H9 (cell line): ENCODE data around the gene CRMP1. TPM values are rescaled to one million over a fixed set of nuclear protein-coding genes. Genes with fewer than 3 reads are reported as not detected.

Source experiments
- DNase-seq: peaks from one replicate; pipeline ENCODE4 v3.0.0-alpha.2; 2017
- H2AFZ ChIP-seq: one replicate; pipeline ENCODE4 v1.6.1; 2013; ENCODE audit warnings: mild to moderate bottlenecking, low read length, control low read depth, moderate library complexity
- H2AK5ac ChIP-seq: 2 replicates; pipeline ENCODE4 v1.6.1; 2013; ENCODE audit warnings: low read length, control low read depth, mixed read lengths; ENCODE audit not compliant: insufficient read length
- H2BK120ac ChIP-seq: one replicate; pipeline ENCODE4 v1.6.1; 2013; ENCODE audit warnings: low read depth, mild to moderate bottlenecking, low read length, control low read depth, inconsistent platforms; ENCODE audit not compliant: poor library complexity, severe bottlenecking
- H2BK12ac ChIP-seq: 2 replicates; pipeline ENCODE4 v1.6.1; 2013; ENCODE audit warnings: low read length, control low read depth, mixed read lengths, low read depth; ENCODE audit not compliant: insufficient read length
- H2BK15ac ChIP-seq: 2 replicates; pipeline ENCODE4 v1.6.1; 2013; ENCODE audit warnings: low read depth, low read length, control low read depth
- H2BK20ac ChIP-seq: one replicate; pipeline ENCODE4 v1.6.1; 2013; ENCODE audit warnings: low read depth, mild to moderate bottlenecking, low read length, control low read depth, inconsistent platforms; ENCODE audit not compliant: poor library complexity, severe bottlenecking
- H2BK5ac ChIP-seq: 2 replicates; pipeline ENCODE4 v1.6.1; 2013; ENCODE audit warnings: low read length, control low read depth, mixed read lengths; ENCODE audit not compliant: insufficient read length
- H3K14ac ChIP-seq: 2 replicates; pipeline ENCODE4 v1.6.1; 2013; ENCODE audit warnings: low read length, control low read depth; ENCODE audit not compliant: insufficient read depth
- H3K18ac ChIP-seq: 2 replicates; pipeline ENCODE4 v1.6.1; 2013; ENCODE audit warnings: low read depth, mild to moderate bottlenecking, mixed read lengths, low read length, control low read depth; ENCODE audit not compliant: insufficient read length
- H3K23ac ChIP-seq: 2 replicates; pipeline ENCODE4 v1.6.1; 2013; ENCODE audit warnings: low read length, control low read depth, mixed read lengths, low read depth; ENCODE audit not compliant: insufficient read length
- H3K23me2 ChIP-seq: 2 replicates; pipeline ENCODE4 v1.6.1; 2013; ENCODE audit warnings: low read depth, mild to moderate bottlenecking, mixed read lengths, low read length, control low read depth; ENCODE audit not compliant: insufficient read length, poor library complexity, severe bottlenecking
- H3K27ac ChIP-seq: 2 replicates; pipeline ENCODE4 v1.5.1; 2013; ENCODE audit warnings: low read length, control low read depth, mixed read lengths, low read depth; ENCODE audit not compliant: insufficient read length
- H3K27me3 ChIP-seq: 2 replicates; pipeline ENCODE4 v1.6.1; 2013; ENCODE audit warnings: low read length, control low read depth, inconsistent platforms; ENCODE audit not compliant: insufficient read depth
- H3K4ac ChIP-seq: 2 replicates; pipeline ENCODE4 v1.6.1; 2013; ENCODE audit warnings: low read depth, mild to moderate bottlenecking, control low read depth, inconsistent platforms, low read length, moderate library complexity
- H3K4me1 ChIP-seq: 2 replicates; pipeline ENCODE4 v1.6.1; 2013; ENCODE audit warnings: low read length, control low read depth, inconsistent platforms; ENCODE audit not compliant: insufficient read depth
- H3K4me2 ChIP-seq: 2 replicates; pipeline ENCODE4 v1.6.1; 2013; ENCODE audit warnings: low read length, control low read depth, mixed read lengths; ENCODE audit not compliant: insufficient read length, insufficient read depth
- H3K56ac ChIP-seq: 2 replicates; pipeline ENCODE4 v1.6.1; 2013; ENCODE audit warnings: low read depth, mild to moderate bottlenecking, mixed read lengths, low read length, control low read depth; ENCODE audit not compliant: insufficient read length
- H3K79me1 ChIP-seq: 2 replicates; pipeline ENCODE4 v1.6.1; 2013; ENCODE audit warnings: low read depth, mild to moderate bottlenecking, moderate library complexity, low read length, control low read depth, inconsistent platforms; ENCODE audit not compliant: insufficient read depth, poor library complexity, severe bottlenecking
- H3K79me2 ChIP-seq: 2 replicates; pipeline ENCODE4 v1.6.1; 2013; ENCODE audit warnings: low read length, control low read depth, inconsistent platforms; ENCODE audit not compliant: insufficient read depth
- H3K9ac ChIP-seq: 2 replicates; pipeline ENCODE4 v1.6.1; 2013; ENCODE audit warnings: low read length, control low read depth, mixed read lengths; ENCODE audit not compliant: insufficient read length; ENCODE audit errors: extremely low read depth
- H3K9me3 ChIP-seq: one replicate; pipeline ENCODE4 v1.6.1; 2013; ENCODE audit warnings: low read depth, low read length, inconsistent platforms; ENCODE audit not compliant: control insufficient read depth
- H3T11ph ChIP-seq: one replicate; pipeline ENCODE4 v1.6.1; 2013; ENCODE audit warnings: mild to moderate bottlenecking, low read length, control low read depth, inconsistent platforms
- H4K20me1 ChIP-seq: one replicate; pipeline ENCODE4 v1.6.1; 2013; ENCODE audit not compliant: control insufficient read depth, insufficient read length, insufficient read depth
- H4K5ac ChIP-seq: 2 replicates; pipeline ENCODE4 v1.6.1; 2013; ENCODE audit warnings: low read depth, mild to moderate bottlenecking, mixed read lengths, low read length, control low read depth; ENCODE audit not compliant: insufficient read length
- H4K8ac ChIP-seq: replicated peaks from 2 replicates; pipeline ENCODE4 v1.6.1; 2013; ENCODE audit warnings: low read length, control low read depth, mixed read lengths, low read depth; ENCODE audit not compliant: insufficient read length
- H4K91ac ChIP-seq: 2 replicates; pipeline ENCODE4 v1.6.1; 2013; ENCODE audit warnings: low read depth, mild to moderate bottlenecking, moderate library complexity, mixed read lengths, low read length, control low read depth; ENCODE audit not compliant: insufficient read length
- H3K27ac Mint-ChIP-seq, 3 experiments: 2 replicates in 2 of 3; 3 replicates in 1 of 3; pipeline ENCODE4 v1.8.0; 2020 to 2021; ENCODE audit warnings: mixed read lengths in 3 of 3, mild to moderate bottlenecking in 1 of 3, moderate library complexity in 1 of 3
- H3K27me3 Mint-ChIP-seq: 2 replicates; pipeline ENCODE4 v1.8.0; 2021; ENCODE audit warnings: low read depth, mild to moderate bottlenecking, moderate library complexity, mixed read lengths
- H3K36me3 Mint-ChIP-seq, 3 experiments: 2 replicates in 2 of 3; 3 replicates in 1 of 3; pipeline ENCODE4 v1.8.0; 2020 to 2021; ENCODE audit warnings: low read depth in 3 of 3, mixed read lengths in 3 of 3; ENCODE audit not compliant: insufficient read depth in 1 of 3
- H3K4me1 Mint-ChIP-seq, 2 experiments: 2 replicates each; pipeline ENCODE4 v1.8.0; 2020; ENCODE audit warnings: mixed read lengths in 2 of 2
- H3K4me3 Mint-ChIP-seq, 2 experiments: 2 replicates in 1 of 2; 3 replicates in 1 of 2; pipeline ENCODE4 v1.8.0; 2020 to 2021; ENCODE audit warnings: mild to moderate bottlenecking in 2 of 2, mixed read lengths in 2 of 2, moderate library complexity in 1 of 2
- H3K9me3 Mint-ChIP-seq, 2 experiments: 2 replicates in 1 of 2; 3 replicates in 1 of 2; pipeline ENCODE4 v1.8.0; 2020; ENCODE audit warnings: mild to moderate bottlenecking in 2 of 2, mixed read lengths in 2 of 2, moderate library complexity in 1 of 2
- WGBS: extraction: QIAGEN DNeasy Blood & Tissue Kit; methylation state at CpG from one replicate; pipeline ENCODE4 v1.1.7; 2013; ENCODE audit warnings: missing lambda C conversion rate, low lambda C conversion rate, mixed read lengths; ENCODE audit not compliant: insufficient read length; ENCODE audit errors: extremely low coverage; 5-methylcytosine and 5-hydroxymethylcytosine counted together
- total RNA-seq: library from RNA; stranded (reverse); gene quantifications from 2 replicates; pipeline ENCODE4 v1.2.1, GENCODE V29; 2021
- TF ChIP-seq, protein P1 (sequence below): fragments of 200-600 bp; sonication (generic); conservative IDR thresholded peaks from 3 replicates; pipeline ENCODE4 v1.8.0; 2021; ENCODE audit warnings: antibody characterized with exemption, mild to moderate bottlenecking

Gene CRMP1
- total RNA-seq, 1 experiment from 2014 or later, result 71.6 TPM

DNA sequence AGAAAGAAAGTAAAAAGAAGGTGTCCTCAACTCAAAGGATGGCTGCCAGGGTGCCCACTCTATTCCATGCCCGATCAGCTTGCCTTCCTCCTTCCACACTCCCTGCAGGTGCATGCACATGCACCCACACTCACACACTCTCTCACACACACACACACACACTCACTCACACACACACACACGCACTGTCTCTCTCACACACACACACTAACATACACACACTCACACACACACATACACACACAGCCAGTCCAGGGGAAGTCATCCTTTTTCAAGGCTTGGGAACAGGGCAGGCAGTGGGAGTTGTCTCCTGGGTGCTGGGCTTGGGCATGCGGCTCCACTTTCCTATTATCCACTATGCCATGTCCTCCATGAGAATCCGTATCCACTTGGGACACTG, 50.4 kb downstream of the CRMP1 start:
- Histone ChIP-seq H3K23me2 (no peaks in the 10 kb centered on the region), H3K27me3 (no peaks in the 10 kb centered on the region), H2AK5ac (no peak overlapping the region), H2BK12ac (no peak overlapping the region), H3K23ac (no peak overlapping the region), H4K8ac (no peak overlapping the region), H3K9me3 (no peaks in the 10 kb centered on the region), H2BK20ac (no peak overlapping the region), H3T11ph (no peak overlapping the region), H3K18ac (no peak overlapping the region), H3K4ac (no peak overlapping the region), H3K56ac (no peak overlapping the region), H4K20me1 (no peaks in the 10 kb centered on the region), H2AFZ (no peak overlapping the region), H4K5ac (no peak overlapping the region), H4K91ac (no peak overlapping the region), H3K79me2 (no peaks in the 10 kb centered on the region), H2BK120ac (no peak overlapping the region), H2BK5ac (no peak overlapping the region), H3K4me2 (no peak overlapping the region), H2BK15ac (no peak overlapping the region), H3K9ac (no peak overlapping the region), H3K79me1 (no peaks in the 10 kb centered on the region), H3K14ac (no peak overlapping the region), H3K27ac (no peak overlapping the region), H3K4me1 (no peaks in the 10 kb centered on the region)
- H3K36me3 Mint-ChIP-seq, result peaks cover 34 to 75% (median 60%) of the 10 kb centered on the region in 3 experiments; a peak in 6 of 7 replicates
- no peaks in the 10 kb centered on the region for H3K9me3 Mint-ChIP-seq
- H3K27ac Mint-ChIP-seq, result no peak overlapping the region
- H3K4me3 Mint-ChIP-seq, result no peak overlapping the region
- TF ChIP-seq, protein P1, sequence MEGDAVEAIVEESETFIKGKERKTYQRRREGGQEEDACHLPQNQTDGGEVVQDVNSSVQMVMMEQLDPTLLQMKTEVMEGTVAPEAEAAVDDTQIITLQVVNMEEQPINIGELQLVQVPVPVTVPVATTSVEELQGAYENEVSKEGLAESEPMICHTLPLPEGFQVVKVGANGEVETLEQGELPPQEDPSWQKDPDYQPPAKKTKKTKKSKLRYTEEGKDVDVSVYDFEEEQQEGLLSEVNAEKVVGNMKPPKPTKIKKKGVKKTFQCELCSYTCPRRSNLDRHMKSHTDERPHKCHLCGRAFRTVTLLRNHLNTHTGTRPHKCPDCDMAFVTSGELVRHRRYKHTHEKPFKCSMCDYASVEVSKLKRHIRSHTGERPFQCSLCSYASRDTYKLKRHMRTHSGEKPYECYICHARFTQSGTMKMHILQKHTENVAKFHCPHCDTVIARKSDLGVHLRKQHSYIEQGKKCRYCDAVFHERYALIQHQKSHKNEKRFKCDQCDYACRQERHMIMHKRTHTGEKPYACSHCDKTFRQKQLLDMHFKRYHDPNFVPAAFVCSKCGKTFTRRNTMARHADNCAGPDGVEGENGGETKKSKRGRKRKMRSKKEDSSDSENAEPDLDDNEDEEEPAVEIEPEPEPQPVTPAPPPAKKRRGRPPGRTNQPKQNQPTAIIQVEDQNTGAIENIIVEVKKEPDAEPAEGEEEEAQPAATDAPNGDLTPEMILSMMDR, result no peak
- DNase-seq, result no peak
- no peaks in the 10 kb centered on the region for H3K27me3 Mint-ChIP-seq
- 100% methylated on average over 1 of the region's 4 CpGs for WGBS
- peaks cover 9 to 10% of the 10 kb centered on the region in 2 experiments for H3K4me1 Mint-ChIP-seq
